AG04450 (cell line): ENCODE data around the gene ADCY5. TPM values are rescaled to one million over a fixed set of nuclear protein-coding genes. Genes with fewer than 3 reads are reported as not detected.

Experiments used
- CTCF ChIA-PET: fragments of 300-600, 350-600 bp; formaldehyde crosslinking; extraction: SDS; loops from one replicate; lab custom pipeline; 2022; ENCODE audit warnings: antibody characterized with exemption, inconsistent platforms; lab: Charles Lee
- POLR2A ChIA-PET: fragments of 350-600 bp; formaldehyde crosslinking; extraction: SDS; loops from one replicate; lab custom pipeline; 2021; ENCODE audit warnings: antibody characterized with exemption, inconsistent platforms; lab: Yijun Ruan, JAX
- DNase-seq: peaks from one replicate; pipeline ENCODE4 v3.0.0-alpha.2; 2011; ENCODE audit warnings: low read depth, low spot score
- H3K27ac ChIP-seq: one replicate; pipeline ENCODE4 v1.5.1; 2012; ENCODE audit warnings: low read depth, low read length, control low read depth
- H3K27me3 ChIP-seq: one replicate; pipeline ENCODE4 v1.6.0; 2012; ENCODE audit warnings: low read length; ENCODE audit not compliant: control insufficient read depth, insufficient read depth
- H3K4me3 ChIP-seq: 2 replicates; pipeline ENCODE4 v1.5.1; 2011; ENCODE audit warnings: mild to moderate bottlenecking, low read depth, low read length, control low read depth
- H3K9me3 ChIP-seq: 2 replicates; pipeline ENCODE4 v1.5.1; 2012; ENCODE audit warnings: low read length; ENCODE audit not compliant: control insufficient read depth, insufficient read depth
- polyA plus RNA-seq: library from polyadenylated mRNA; depleted of rRNA; stranded (reverse); fragments of >200 nt; gene quantifications from 2 replicates; pipeline ENCODE4 v1.2.3, GENCODE V29; 2011
- TF ChIP-seq, protein P1 (sequence below): IDR thresholded peaks from 2 replicates; pipeline ENCODE4 v1.5.1; 2011; ENCODE audit warnings: low read depth, low read length, control low read depth, inconsistent platforms

The ADCY5 gene
- polyA plus RNA-seq, 1 experiment: 0.20 TPM

GRCh38 chr3:123349201-123349535, 99.7 kb downstream of the ADCY5 start:
- no peak overlapping the region for H3K4me3 ChIP-seq

DNA sequence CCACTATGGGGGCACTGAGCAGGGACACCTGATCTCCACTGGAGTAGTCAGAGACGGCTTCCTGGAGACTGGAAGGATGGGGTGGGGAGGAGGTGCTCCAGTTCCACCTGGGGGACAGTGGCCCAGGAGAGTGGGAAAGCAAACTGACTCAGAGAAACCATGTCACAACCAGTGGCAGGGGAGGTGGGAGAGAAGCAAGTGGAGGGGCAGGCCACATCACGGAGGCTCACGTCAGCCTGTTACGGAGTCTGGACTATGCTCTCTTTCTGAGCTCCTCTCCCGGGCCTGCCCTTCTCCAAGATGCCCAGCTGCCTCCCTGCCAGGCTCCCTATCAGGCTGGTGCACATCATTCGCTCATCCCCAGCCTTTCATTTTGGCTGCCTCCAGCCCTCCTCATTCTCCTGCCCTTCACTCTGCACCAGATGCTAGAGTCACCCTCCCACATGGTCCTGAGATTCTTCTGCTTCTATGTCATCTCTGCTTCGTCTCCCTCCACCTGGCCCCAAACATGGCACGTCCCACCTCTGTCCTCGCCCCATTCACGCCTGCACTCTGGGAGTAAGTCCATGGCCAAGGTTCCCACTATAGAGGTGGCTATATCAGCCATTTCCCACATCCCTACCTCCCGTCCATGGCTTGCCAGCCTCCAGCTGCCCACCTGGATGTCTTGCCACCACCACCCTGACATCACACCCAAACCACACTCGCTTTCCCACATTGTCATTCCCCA, 100.3 kb downstream of the ADCY5 start:
- no peak for DNase-seq
- TF ChIP-seq, protein P1, sequence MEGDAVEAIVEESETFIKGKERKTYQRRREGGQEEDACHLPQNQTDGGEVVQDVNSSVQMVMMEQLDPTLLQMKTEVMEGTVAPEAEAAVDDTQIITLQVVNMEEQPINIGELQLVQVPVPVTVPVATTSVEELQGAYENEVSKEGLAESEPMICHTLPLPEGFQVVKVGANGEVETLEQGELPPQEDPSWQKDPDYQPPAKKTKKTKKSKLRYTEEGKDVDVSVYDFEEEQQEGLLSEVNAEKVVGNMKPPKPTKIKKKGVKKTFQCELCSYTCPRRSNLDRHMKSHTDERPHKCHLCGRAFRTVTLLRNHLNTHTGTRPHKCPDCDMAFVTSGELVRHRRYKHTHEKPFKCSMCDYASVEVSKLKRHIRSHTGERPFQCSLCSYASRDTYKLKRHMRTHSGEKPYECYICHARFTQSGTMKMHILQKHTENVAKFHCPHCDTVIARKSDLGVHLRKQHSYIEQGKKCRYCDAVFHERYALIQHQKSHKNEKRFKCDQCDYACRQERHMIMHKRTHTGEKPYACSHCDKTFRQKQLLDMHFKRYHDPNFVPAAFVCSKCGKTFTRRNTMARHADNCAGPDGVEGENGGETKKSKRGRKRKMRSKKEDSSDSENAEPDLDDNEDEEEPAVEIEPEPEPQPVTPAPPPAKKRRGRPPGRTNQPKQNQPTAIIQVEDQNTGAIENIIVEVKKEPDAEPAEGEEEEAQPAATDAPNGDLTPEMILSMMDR: no peak

More at GRCh38 chr3:123349201-123349535, 99.7 kb downstream of the ADCY5 start:
- Histone ChIP-seq H3K9me3 (no peaks in the 10 kb centered on the region), H3K27me3 (peaks cover 53% of the 10 kb centered on the region), H3K27ac (no peak overlapping the region)
- TF ChIP-seq, protein P1: no peak
- ChIA-PET CTCF (no interaction called here), POLR2A (no interaction called here)
- DNase-seq: no peak

GRCh38 chr3:123347691-123348264, 101.1 kb downstream of the ADCY5 start:
- H3K4me3 ChIP-seq: no peak overlapping the region
- no peak overlapping the region for H3K27ac ChIP-seq
- H3K9me3 ChIP-seq: no peaks in the 10 kb centered on the region; the same call in 1 of the 2 replicates
- no peak for DNase-seq
- ChIA-PET CTCF (no interaction called here), POLR2A (no interaction called here)
- TF ChIP-seq, protein P1: no peak
- H3K27me3 ChIP-seq: peaks cover 51% of the 10 kb centered on the region

More for the DNA sequence above, 100.3 kb downstream of the ADCY5 start:
- ChIA-PET POLR2A (no interaction called here), CTCF (no interaction called here)
- Histone ChIP-seq H3K4me3 (no peak overlapping the region), H3K9me3 (no peaks in the 10 kb centered on the region; the same call in 1 of the 2 replicates), H3K27ac (no peak overlapping the region), H3K27me3 (peaks cover 49% of the 10 kb centered on the region)

DNA sequence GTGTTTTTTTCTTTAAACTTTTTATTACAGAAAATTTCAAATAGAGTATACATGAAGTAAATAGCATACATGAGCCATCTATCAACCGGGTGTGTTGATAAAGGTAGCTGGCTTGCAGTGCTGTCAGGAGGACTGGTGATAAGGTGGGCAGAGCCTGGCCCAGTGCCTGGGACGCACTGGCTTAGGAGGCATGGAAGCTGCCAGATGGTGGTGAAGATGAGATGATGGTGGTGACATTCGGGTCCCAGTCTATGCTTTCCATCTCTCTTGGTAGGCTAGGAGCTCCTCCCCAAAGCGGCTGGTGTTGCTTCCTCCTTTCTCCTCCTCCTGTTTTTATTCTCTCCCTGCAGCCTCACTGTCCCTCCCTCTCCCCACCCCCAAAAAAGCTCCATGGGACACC, 101.7 kb downstream of the ADCY5 start:
- POLR2A ChIA-PET: no interaction called here
- Histone ChIP-seq H3K27ac (no peak overlapping the region), H3K27me3 (peaks cover 54% of the 10 kb centered on the region), H3K4me3 (no peak overlapping the region), H3K9me3 (no peaks in the 10 kb centered on the region; the same call in 1 of the 2 replicates)
- CTCF ChIA-PET: no interaction called here
- TF ChIP-seq, protein P1: no peak
- DNase-seq: no peak

DNA sequence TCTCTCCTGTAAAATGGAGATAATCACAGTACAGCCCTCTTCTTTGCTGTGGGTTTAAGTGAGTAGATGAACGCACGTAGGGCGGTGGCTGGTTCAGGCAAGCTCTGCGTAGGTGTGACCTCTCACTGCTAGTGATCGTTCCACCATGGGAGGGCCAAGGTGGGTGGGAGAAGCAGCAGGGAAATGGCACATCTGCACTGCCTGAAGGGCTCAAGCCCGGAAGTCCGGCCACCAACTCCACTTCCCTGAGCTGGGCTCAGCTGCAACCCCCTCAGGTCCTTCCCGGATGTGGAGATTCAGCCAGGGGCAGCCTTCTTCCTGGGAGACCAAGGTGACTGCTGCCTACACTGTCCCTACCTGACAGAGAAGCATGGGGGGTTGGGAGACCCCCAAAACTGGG, 102.9 kb downstream of the ADCY5 start:
- ChIA-PET CTCF (interaction anchor here (0.8 to 1.1 kb wide), 2 partner anchors 14 to 17 kb away, joined by 3 to 4 read pairs; no protein-coding TSS in a partner anchor), POLR2A (no interaction called here)
- peaks cover 59% of the 10 kb centered on the region for H3K27me3 ChIP-seq
- TF ChIP-seq, protein P1: no peak
- no peak overlapping the region for H3K4me3 ChIP-seq
- no peak overlapping the region for H3K27ac ChIP-seq
- DNase-seq: no peak
- H3K9me3 ChIP-seq: no peaks in the 10 kb centered on the region; the same call in 1 of the 2 replicates
